Stimulated activated CD4-positive, alpha-beta T cell treated with anti-CD3 and anti-CD28 coated beads, Interleukin-15, amount 100 ng/mL, for 1 hour (primary cell): ENCODE results near the gene FZD8.

Experiments used
- DNase-seq, 2 donors: peaks; one replicate each; pipeline ENCODE4 v3.0.0-alpha.2; 2020; ENCODE audit warnings: low read depth in 1 of 2, low spot score in 1 of 2

FZD8 gene

DNA sequence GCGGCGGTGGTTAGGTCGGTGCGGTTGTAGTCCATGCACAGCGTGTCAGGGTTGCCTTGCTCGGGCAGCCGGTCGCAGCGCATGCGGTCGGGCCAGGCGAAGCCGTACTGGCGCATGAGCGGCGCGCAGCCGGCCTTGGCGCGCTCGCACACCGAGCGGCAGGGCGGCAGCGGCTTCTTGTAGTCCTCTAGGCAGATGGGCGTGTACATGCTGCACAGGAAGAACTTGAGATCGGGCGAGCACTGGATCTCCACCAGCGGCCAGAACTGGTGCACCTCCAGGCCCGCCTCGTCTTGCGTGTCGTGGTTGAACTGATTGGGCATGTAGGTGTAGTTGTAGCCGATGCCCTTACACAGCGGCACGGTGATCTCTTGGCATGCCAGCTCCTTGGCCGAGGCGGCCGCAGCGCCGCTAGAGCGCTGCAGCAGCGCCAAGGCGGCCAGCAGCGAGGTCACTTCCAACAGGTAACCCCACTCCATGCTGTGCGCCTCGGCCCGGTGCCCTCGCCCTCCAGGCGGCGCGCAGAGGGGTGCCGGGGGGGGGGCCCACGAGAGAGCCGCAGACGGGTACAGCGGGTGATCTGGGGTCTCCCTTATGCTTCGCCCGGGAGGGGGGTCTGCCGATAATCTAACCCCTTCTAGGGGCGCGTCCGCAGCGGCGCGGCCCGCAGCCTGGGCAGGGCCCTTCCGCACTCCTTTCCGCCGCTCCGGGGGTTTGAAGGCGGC is 983 bp downstream of the FZD8 start:
- DNase-seq = no peak

DNA sequence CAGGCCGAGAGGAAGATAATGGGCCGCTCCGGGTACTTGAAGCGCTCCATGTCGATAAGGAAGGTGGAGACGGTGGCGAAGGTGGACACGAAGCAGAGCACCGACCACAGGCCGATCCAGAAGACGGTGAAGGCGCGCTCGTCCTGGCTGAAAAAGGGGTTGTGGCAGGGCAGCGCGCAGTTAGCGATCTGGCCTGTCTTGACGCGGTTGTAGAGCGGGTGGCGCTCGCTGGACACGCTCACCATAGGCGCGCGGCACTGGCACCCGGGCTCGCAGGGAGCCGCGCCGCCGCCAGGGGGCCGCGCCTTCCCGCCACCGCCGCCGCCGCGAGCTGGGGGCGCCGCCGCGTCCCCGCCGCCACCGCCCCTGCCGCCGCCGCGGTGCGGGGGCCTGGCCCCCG is 1.6 kb downstream of the FZD8 start:
- DNase-seq = no peak

DNA sequence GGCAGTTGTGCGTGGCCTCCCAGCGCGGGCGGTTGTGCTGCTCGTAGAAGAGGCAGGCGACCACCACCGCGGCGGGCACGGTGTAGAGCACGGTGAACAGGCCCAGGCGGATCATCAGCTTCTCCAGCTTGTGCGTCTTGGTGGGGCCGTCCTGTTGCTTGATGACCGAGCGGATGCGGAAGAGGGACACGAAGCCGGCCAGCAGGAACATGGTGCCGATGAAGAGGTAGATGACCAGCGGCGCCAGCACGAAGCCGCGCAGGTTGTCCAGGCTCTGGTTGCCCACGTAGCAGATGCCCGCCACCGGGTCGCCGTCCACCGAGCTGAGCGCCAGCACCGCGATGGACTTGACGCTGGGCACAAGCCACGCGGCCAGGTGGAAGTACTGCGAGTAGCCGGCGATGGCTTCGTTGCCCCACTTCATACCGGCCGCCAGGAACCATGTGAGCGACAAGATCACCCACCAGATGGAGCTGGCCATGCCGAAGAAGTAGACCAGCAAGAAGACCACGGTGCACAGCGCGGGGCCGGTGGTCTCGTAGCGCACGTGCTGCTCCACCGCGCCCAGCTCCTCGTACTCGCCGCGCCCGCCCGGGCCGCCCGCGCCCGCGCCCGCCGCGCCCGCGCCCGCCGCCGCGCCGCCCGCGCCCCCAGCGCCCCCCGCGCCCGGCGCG is 2.2 kb downstream of the FZD8 start:
- no peak for DNase-seq

DNA sequence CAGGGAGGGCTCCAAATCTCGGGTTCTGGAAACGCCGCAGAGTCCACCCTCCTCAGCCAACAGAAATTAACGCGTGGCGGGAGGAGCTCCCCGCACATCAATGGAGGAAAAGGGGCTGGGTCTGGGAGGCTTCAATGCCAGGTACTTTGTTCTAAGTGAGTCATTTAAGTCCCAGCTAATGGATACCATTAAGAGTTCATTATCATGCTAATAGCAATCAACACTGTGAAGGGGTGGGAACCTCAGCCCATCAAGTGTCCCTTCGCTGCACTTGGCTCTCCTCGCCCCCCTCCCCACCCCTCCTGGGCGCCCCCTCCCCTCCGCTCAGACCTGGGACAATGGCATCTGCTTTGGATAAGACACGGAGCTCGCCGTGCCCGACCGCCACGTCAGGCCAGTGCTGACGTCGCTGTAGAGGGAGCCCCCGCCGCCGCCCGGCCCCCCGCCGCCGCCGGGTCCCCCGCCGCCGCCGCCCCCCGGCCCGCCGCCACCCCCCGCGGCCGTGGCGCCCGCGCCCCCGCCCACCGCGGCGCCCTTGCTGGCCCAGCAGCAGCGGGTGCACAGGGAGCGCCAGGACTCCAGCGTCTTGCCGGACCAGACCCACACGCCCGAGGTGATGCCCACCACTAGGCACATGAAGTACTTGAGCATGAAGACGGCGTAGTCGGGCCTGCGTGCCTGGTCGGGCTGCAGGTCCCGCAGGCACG is 2.9 kb downstream of the FZD8 start:
- DNase-seq = no peak

DNA sequence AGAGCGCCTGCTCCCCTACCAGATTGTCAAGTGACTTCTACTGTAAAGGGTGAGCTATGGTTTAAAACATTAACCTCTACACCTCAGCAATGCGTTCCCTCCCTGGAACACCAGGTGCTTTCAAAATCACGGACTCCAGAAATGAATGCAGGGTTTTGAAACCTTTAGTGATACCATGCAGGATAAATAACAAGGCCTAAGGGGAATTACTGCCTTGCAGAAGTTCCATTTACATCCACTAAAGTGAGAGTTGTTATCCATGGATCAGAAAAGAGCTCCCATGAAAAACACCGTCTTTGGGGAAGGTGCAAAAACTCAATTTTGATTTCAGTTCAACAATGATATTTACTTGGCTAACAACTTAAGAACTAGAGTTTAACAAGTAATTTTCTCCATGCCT is 4.0 kb downstream of the FZD8 start:
- DNase-seq = no peak

DNA sequence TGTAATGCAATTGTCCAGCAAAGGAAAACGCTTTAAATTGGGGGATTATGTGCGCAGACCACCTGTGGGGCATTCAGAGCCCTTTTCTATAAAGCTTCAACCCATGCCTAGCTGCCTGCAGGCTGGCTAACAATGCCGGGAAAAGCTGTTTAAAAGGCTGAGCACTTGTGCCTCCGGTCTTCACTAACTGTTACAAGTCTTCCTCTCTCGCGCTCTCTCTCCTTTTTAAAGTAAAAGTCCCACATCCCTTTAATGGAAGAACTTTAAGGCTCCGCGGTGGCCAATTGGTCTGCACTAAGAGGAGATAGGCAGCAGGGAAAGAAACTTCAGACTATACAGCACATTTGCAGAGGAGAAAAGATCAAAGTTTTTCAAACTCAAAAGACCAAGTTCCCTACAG is 4.6 kb downstream of the FZD8 start:
- DNase-seq = no peak

DNA sequence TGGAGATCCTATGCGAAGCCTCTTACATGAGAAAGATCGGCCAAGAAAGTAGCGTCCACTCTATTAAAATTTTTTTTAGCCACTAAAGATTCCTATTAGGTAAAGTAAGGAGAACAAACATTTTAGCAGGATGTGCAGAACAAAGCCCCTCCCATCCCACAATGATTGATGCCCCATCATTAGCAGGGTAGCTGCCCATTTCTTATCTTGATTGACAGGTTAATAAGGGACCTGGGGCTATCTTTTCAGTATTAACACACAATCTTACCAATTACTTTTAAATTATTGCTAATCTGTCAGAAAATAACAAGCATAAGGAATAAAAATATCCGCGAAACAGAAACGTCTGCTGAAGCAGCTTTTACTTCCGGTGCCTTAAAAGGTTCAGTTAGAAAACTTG is 5.1 kb downstream of the FZD8 start:
- DNase-seq = no peak

DNA sequence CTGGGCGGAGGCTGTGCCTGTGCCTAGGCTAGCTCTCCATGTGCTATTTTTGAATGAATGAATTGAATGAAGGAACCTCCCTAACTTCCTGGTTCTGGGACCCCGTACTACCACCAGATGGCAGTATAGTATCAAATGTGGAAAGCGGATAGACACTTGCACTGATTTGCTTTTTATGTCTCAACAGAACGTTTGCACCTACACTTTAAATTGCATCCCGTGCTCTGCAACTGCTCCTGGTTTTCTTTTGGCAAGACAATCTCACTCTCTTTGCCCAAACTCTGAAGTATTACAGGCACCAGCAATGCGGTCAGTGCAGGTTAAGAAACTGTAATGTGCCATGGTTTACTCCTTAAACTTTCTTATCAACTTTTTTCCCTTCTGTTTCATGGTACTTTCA is 6.5 kb downstream of the FZD8 start:
- DNase-seq = no peak

DNA sequence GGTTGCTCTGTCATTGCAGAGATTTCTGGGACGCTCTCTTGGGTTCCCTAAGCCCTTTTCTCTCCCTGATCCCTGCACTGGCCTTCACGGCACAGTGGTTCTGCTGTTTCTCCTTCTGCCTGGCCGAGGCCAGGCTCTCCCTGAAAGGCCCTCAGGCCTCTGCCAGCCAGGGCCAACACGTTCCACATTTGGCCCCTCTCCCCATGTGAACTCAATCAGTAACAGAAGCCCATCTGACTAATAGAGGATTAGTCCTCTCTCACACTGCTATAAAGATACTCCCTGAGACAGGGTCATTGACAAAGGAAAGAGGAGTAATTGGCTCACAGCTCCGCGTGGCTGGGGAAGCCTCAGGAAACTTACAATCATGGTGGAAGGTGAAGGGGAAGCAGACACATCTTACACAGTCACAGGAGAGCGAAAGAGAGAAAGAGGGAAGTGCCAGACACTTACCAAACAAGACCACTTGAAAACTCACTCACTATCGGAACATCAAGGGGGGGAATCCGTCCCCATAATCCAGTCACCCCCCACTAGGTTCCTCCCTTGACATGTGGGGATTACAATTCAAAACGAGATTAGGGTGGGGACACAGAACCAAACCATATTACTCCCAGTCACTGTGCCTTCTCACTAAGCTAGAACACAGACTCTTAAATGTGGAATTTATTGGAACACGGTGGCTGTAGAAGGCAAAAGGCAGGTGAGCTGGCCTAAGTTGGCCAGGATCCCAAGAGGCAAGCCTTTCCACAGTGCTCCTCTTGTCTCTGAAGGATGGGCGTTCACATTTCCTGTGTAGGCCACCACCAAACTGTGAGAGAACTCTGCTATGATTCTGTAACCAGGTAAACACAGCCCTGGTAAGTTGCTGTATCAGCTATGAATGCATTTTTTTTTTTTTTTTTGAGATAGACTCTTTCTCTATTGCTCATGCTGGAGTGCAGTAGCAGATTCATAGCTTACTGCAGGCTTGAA is 8.8 kb downstream of the FZD8 start:
- DNase-seq = no peak

DNA sequence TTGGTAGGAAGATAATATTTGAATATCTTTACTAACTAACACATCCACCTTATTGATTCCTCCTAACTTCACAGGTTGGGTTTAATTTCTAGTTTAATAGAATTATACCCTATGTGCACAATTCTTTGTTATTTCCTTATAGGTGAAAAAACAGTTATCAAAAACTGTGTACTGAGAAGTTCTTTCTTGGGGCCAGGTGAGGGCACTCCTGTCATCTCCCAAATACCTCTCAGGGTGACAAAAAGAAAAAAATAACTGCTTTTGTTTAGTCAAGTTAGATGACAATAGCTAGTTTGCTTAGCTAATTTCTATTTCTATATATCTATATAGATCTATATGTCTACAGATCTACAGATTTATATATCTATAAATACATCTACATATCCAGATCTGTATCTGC is 10.1 kb downstream of the FZD8 start:
- DNase-seq = no peak

DNA sequence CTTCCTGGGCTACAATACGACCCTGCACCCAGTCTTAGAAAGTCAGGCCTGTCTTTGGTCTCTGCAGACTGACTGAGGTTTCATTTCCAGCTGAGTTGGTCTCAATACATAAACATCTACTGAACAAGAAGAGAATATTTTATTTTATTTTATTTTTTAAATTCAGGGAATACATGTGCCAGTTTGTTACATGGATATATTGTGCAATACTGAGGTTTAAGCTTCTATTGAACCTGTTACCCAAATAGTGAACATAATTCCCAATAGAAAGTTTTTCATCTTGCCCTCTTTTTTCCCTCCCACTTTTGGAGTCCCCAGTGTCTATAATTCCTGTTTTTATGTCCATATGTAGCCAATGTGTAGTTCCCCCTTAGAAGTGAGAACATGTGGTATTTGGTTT is 10.7 kb downstream of the FZD8 start:
- no peak for DNase-seq

DNA sequence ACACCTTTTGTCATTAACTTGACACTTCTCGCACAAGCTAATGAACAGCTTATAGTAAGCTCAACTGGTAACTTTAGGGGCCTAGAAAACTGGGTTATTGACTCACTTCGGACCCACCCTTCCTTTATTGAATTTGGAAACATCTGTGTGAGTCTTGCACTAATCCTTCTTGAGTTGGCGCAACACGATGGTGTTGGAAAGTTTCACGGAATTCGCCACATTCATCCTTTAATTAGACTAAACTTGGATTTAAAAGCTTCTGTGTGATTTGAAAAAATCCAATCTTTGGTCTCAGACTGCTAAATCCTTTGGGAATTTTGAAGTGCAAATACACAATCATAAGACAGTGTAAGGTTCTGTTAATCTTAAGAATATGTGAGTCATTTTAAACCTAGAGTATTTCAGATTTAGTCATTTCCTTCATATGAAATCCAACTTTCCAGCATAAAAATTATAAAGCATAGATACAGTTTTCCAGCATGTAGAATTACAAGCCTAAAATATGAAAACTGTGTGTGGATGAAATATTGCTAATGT is 15.1 kb downstream of the FZD8 start:
- no peak for DNase-seq

DNA sequence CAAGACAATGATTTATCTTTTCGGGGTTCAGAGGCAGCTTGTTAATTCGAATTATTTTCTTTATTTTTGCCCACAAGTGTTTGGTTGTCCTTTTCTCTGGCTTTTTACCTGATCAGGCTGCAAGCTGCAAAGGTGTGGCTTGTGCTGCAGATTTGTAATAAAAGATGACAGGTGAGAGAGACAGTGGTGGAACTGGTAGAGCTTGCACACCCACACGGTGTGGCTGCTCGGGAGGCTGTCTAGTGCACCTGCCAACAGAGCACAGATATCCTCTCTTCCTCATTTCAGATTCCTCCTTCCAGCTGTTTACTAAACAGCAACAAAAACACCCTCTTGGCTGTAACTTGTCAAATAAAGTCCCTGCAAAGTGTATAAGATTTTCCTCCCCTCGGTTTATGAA is 27.8 kb downstream of the FZD8 start:
- DNase-seq = no peak

DNA sequence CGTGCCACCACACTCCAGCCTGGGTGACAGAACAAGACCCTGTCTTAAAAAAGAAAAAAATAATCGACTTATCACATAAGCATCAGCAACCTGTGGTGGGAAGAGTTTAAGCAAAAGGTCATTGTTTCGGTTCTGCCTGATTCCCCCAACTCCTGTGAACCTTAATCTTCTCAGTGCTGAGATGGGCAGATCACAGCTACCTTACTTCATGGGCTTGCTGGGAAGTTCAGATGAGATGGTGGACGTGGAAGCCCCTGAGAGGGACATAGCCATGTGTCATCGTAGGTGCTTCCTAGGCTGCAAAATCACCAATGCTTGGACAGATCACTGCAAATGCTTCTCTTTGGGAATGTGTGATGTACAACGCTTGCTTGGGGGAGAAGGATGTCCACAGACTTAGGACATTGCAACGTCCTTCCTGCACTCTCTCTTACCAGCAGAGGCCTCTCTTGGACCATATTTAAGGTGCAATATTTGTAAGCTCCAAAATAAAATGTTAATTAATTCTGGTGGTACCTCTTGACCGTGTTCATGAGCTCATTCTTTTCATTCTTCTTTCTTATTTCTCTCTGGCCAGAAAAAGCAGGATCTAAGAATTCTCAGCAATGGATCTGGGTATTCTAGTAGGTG is 28.4 kb downstream of the FZD8 start:
- no peak for DNase-seq

DNA sequence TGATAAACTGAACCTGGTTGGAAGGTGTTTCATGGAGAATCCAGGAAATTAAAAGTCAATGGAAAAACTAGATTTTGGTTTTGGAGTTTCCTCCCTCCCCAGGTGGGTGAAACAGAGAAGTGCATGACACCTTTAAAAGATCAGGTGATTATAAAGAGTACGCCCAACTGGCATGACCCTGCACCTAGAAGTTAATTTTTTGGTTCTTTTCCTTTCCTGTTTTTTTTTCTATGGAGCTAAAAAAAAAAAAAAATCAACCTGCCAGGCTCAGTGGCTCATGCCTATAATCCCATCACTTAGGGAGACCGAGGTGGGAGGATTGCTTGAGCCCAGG is 29.0 kb downstream of the FZD8 start:
- DNase-seq = no peak

DNA sequence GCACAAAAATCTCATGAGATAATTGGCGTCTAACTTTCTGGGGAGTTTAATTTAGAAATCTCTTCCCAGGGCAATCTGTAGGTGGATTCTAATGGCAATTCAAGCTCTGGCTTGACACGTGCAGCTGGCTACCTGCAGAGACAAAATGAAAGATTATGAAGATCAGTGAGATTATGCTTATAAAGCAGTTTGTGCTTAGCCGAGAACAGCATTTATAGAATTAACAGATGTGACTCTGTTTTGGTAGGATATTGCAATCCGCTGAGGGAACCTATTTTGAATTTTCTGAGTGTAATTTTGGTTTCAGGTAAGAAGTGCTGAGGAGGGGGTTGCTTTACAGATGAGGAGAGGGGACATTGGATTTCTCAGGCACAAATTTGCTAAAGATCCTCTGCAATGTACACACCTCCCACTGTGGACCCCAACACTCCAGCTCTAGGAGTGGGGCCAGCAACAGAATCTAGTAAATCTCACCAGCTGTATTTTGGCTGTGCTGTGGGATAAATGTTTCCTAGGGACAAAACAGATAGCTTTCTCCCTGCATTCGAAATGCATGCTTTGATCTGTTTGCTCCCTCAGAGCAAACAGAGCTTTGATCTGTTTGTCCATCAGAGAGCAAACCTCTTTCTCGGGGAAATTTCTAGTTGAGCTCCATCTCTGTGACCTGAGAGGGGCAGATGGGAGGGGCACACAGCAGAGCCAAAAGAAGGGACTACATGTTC is 29.6 kb downstream of the FZD8 start:
- DNase-seq = no peak

DNA sequence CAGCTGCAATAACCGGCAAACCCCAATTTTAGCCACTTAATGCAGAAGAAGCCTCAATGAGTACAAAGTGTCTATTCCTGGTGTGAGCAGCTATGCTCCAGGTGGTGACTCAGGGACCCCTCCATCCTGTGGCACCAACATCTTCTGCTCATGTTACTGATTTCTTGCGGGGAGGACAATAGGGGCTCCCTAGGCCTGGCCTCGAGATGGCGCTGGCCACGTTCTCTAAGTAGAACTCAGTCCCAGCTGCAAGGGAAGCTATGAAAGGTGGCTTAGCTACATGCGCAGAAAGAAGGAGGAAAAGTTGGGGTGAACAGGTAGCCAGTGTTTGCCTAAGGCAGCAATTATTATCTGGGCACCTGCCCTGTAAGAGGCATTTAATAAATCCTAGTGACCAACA is 30.3 kb downstream of the FZD8 start:
- DNase-seq = no peak

DNA sequence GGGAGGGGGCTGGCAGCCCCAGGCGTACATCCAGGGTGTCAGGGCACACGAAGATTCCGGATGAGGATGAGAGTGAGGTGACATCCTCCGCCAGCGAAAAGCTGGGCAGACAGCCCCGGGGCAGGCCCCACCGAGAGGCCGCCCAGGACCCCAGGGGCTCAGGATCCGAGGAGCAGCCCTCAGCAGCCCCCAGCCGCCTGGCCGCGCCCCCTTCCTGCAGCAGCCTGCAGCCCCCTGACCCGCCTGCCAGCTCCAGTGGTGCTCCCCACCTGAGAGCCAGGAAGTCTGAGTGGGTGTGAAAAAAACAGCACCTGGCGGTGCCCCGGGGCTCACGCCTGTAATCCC is 33.8 kb downstream of the FZD8 start:
- no peak for DNase-seq

DNA sequence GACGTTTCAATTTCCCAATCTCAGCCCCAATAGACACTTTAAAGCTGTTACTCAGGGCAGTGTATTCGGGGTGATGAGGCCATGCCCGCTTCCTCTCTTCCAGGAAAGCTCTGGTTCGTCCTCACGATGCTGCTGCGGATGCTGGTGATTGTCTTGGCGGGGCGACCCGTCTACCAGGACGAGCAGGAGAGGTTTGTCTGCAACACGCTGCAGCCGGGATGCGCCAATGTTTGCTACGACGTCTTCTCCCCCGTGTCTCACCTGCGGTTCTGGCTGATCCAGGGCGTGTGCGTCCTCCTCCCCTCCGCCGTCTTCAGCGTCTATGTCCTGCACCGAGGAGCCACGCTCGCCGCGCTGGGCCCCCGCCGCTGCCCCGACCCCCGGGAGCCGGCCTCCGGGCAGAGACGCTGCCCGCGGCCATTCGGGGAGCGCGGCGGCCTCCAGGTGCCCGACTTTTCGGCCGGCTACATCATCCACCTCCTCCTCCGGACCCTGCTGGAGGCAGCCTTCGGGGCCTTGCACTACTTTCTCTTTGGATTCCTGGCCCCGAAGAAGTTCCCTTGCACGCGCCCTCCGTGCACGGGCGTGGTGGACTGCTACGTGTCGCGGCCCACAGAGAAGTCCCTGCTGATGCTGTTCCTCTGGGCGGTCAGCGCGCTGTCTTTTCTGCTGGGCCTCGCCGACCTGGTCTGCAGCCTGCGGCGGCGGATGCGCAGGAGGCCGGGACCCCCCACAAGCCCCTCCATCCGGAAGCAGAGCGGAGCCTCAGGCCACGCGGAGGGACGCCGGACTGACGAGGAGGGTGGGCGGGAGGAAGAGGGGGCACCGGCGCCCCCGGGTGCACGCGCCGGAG is 34.4 kb downstream of the FZD8 start:
- no peak for DNase-seq
